Skeletal muscle tissue (tissue), 4 donors: ENCODE results near the gene HOPX. TPM values are rescaled to one million over a fixed set of nuclear protein-coding genes. Genes with fewer than 3 reads are reported as not detected.

Experiments used
- H3K27ac ChIP-seq: one replicate; pipeline ENCODE4 v1.7.0; 2013; ENCODE audit warnings: mild to moderate bottlenecking, low read depth, low read length, inconsistent platforms
- H3K27me3 ChIP-seq, 3 donors: one replicate each; pipeline ENCODE4 v1.7.0; 2013; ENCODE audit warnings: low read length in 3 of 3; ENCODE audit not compliant: control insufficient read depth in 3 of 3, insufficient read depth in 3 of 3
- H3K36me3 ChIP-seq, 3 donors: one replicate each; pipeline ENCODE4 v1.7.0; 2013; ENCODE audit warnings: low read length in 3 of 3; ENCODE audit not compliant: control insufficient read depth in 3 of 3, insufficient read depth in 3 of 3
- H3K4me1 ChIP-seq, 3 donors: one replicate each; pipeline ENCODE4 v1.7.0; 2013; ENCODE audit warnings: low read length in 3 of 3, mild to moderate bottlenecking in 3 of 3; ENCODE audit not compliant: control insufficient read depth in 3 of 3, insufficient read depth in 3 of 3
- H3K4me3 ChIP-seq, 3 donors: one replicate each; pipeline ENCODE4 v1.7.0; 2013; ENCODE audit warnings: low read length in 3 of 3
- H3K9ac ChIP-seq, 3 donors: one replicate each; pipeline ENCODE4 v1.7.0; 2013; ENCODE audit warnings: low read length in 3 of 3, mild to moderate bottlenecking in 3 of 3, moderate library complexity in 2 of 3, low read depth in 1 of 3
- H3K9me3 ChIP-seq, 3 donors: one replicate each; pipeline ENCODE4 v1.7.0; 2013; ENCODE audit warnings: low read length in 3 of 3; ENCODE audit not compliant: control insufficient read depth in 3 of 3
- total RNA-seq: library from RNA; depleted of rRNA; stranded (reverse); fragments of >200 nt; gene quantifications from one replicate; pipeline ENCODE4 v1.2.3, GENCODE V29; 2014
- donor health status: Osteomylitis.

The HOPX gene
- total RNA-seq, 1 donor from 2014 or later = 15.7 TPM

DNA sequence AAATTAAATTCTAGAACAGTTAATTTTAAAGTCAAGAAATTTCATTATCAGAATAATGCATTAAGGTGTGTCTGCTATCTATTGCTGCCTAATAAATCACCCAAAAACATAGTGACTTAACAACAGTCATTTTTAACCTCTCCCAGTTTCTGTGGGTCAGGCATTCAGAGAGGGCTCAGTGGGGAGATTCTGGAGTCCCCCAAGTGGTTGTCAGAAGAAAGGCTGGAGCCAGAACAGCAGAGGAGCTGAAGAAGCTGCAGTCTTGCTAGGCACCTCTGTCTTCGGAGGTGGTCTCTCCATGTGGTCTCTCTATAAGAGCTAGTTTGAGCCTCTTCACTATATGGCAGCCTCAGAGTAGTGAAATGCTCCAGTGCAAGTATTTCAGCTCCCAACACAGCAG, 9.3 kb upstream of the HOPX start:
- Histone ChIP-seq H3K4me1 (no peaks in the 10 kb centered on the region), H3K36me3 (no peaks in the 10 kb centered on the region), H3K4me3 (no peak overlapping the region), H3K9ac (no peak overlapping the region), H3K27ac (no peak overlapping the region), H3K27me3 (peaks cover 0 to 5% (median 2%) of the 10 kb centered on the region in 3 donors), H3K9me3 (no peaks in the 10 kb centered on the region)

DNA sequence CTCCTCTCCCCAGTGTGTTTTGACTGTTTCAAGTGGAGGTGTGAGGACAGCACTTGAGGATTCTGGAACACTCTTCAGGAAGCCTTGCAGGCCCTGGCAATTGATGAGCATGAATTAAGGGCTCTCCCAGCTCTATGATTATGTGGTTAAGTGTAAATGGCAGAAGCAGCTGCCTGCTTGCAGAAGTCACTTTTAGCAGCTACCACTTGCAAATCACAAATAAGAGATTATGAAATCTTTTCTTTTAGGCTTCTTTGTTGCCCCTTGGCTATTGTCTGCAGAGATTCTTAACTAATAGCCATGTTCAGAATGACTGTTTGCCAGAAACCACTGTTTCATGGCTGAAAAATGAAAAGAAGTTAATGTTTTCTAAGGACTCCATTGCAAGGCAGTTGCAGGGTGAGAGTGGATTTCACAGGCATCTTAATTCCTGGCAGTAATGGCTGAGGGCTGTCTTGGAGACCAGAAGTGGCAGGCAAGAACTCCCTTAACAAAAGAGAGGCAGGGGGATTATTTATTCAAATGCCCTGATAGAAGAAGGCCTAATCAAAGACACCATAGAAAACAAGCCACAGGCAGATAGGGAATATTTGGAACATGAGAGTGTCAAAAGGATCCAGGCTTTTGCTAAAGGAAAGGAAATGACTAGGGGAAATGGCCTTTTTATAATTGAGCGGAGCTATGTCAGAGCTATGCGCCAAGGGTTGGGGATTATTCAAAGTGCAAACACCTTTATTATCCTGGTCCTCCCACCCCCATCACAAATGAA, 8.3 kb upstream of the HOPX start:
- H3K4me1 ChIP-seq = no peaks in the 10 kb centered on the region
- no peak overlapping the region for H3K27ac ChIP-seq
- H3K36me3 ChIP-seq = no peaks in the 10 kb centered on the region
- H3K4me3 ChIP-seq = no peak overlapping the region
- H3K27me3 ChIP-seq = peaks cover 0 to 5% (median 2%) of the 10 kb centered on the region in 3 donors
- no peaks in the 10 kb centered on the region for H3K9me3 ChIP-seq
- H3K9ac ChIP-seq = no peak overlapping the region

DNA sequence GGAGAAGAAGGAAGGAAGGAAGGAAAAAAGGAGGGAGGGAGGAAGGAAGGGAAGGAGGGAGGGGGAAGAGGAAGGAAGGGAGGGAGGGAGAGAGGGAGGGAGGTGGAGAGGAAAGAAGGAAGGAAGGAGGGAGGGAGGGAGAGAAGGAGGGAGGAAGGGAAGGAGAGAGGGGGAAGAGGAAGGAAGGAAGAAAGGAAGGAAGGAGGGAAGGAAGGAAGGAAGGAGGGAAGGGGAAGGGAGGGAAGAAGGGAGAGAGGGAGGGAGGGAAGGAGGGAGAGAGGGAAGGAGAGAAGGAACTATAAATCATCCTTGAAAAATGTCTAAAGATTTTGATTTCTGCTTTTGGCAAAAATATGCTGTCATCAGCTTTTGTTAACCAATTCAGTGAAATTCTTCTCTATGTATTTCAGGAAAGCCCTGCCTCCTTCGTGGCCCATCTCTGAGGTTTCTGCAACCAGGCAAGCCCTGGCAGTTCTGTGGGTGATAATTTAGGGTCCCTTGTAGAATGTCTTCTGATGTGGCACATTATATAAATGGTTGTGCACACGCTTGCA, 7.1 kb upstream of the HOPX start:
- no peak overlapping the region for H3K9ac ChIP-seq
- peaks cover 0 to 5% (median 2%) of the 10 kb centered on the region in 3 donors for H3K27me3 ChIP-seq
- no peak overlapping the region for H3K4me3 ChIP-seq
- H3K9me3 ChIP-seq = no peaks in the 10 kb centered on the region
- H3K27ac ChIP-seq = no peak overlapping the region
- no peaks in the 10 kb centered on the region for H3K4me1 ChIP-seq
- no peaks in the 10 kb centered on the region for H3K36me3 ChIP-seq

DNA sequence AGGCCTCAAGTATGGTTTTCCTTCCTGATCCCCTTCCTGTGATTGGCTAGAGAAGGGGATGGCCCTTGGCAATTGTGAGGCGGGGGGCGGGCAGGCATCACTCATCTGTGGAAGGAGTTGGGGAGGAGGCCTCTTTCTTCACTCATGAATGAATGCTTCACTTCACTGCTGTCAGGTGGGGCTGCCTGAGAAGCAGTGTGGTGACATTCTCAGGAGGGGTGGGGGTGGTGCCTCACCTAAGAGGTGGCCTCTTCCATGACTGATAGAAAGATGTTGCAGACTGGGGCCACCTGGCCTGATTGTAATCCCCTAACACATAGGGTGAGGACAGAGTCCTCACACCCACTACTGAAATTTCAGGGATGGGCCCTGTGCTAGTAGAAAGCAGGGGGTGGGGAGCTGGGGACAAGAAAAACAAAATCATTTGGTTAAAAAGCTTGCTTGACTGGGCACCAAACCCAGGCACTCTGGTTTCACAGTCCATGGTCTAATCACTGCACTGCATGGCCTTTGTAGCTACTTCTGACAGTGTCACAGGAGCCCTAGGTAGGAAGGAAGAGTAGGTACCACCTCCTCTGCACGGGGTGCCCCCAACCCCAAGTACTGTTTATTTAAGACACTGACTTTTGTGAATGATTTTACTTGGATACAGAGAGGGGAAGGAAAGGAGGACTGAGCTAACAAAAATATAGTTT, 5.6 kb upstream of the HOPX start:
- Histone ChIP-seq H3K36me3 (no peaks in the 10 kb centered on the region), H3K9ac (no peak overlapping the region), H3K4me1 (peaks cover 0 to 5% (median 0%) of the 10 kb centered on the region in 3 donors), H3K27me3 (peaks cover 2 to 9% (median 4%) of the 10 kb centered on the region in 3 donors), H3K4me3 (no peak overlapping the region), H3K27ac (no peak overlapping the region), H3K9me3 (no peaks in the 10 kb centered on the region)

DNA sequence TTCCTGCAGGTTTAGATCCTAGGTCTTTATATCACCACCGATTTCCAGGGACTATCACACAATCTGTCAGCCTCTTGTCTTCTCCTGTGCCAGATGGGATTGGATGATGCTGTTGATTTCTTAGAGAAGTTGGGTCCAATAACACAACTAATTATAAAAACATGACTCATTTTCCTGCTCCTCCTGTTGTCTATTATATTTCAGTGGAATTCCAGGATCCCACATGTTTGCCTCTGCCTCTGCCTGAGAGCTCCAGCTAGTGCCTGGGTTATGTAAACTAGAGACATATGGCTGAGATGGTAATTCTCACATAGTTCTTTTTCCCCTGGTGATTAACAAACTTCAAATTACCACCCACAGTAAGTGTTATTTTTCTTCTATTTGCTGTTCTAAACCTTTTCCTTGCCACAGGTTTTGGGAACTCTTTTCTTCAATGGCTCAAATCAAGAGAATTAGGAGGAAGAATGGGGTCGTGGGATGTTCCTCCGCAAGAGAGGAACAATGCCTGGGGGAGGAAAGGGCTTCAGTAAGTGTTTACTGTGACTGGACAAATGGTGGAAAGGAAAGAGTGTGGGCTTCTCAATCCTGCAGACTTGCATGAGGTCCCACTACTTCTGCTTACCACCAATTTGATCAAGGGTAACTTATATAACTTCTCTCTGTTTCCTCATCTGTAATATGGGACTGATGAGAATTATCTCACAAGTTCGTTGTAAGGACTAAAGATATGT, 3.4 kb upstream of the HOPX start:
- Histone ChIP-seq H3K9ac (no peak overlapping the region), H3K27ac (no peak overlapping the region), H3K36me3 (no peaks in the 10 kb centered on the region), H3K4me1 (peaks cover 0 to 5% (median 0%) of the 10 kb centered on the region in 3 donors), H3K9me3 (no peaks in the 10 kb centered on the region), H3K4me3 (no peak overlapping the region), H3K27me3 (peaks cover 6 to 8% (median 7%) of the 10 kb centered on the region in 3 donors)

DNA sequence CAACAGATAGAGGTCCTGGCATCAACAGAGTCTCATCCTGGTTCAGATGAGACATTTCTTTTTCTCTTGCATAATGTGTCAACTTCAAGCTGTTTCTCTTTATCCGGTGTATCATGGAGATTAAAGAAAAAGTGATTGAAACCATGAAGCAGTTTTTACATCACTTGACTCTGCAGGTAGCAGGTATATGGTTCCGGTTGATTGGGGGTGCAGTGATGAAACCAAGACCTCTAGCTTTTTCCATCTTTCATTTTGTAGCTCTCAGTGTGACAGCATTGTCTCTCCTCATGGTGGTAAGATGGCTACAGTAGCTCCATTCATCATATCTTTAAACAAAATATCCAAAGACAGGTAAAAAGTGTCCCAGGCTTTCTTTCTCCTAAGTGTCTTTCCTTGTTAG, 2.4 kb upstream of the HOPX start:
- Histone ChIP-seq H3K9me3 (no peaks in the 10 kb centered on the region), H3K4me3 (no peak overlapping the region), H3K9ac (no peak overlapping the region), H3K4me1 (peaks cover 0 to 5% (median 0%) of the 10 kb centered on the region in 3 donors), H3K36me3 (no peaks in the 10 kb centered on the region), H3K27ac (no peak overlapping the region), H3K27me3 (peaks cover 6 to 8% (median 7%) of the 10 kb centered on the region in 3 donors)

DNA sequence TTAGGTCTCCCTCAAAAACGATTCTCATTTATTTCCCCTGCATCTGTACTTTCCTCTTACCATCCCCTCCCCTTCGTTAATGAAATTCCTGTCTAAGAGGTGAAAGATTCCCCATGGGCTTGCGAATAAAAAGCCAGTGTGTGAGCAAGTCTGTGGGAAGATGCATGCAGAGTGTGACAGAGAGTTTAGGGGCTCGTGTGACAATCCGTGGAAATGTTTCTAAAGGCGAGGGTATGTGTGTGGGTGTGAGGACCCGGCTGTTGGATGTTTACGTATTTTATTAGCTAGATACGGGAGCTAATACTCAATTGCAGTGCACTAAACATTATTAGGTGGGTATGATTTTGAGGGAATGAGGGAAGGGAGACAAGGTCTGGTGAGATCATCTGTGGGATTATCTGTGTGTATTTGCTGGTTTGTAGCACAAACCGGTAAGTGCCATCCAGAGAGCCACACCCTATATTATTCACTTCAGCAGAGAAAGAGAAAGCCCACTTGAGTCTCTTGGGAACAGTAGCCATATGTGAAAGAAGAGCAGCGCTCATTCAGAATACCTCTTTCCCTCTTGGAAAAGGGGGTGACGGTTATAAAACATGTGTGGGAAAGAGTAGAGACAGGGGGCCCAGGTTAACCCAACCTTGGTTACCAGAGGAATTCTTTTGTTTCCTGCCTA, 893 bp upstream of the HOPX start:
- Histone ChIP-seq H3K4me3 (no peak overlapping the region), H3K27ac (no peak overlapping the region)

DNA sequence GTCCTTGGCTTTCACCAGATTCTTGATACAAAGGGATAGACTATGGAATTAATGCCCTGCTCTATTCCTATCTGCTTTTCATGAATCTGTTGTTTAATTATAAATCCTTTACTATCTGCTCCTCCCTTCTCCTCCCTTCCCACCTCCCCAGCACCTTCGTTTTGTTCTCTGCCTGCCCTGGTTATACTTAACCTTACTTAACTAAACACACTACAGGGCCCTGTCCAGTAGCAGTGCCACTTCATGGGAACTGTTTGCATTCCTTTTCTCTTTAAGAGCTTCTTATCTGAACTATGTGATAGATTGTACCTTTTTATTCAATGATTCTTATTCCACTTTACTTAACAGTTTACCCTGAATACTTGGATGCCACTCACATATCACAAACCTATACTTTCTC, 830 bp downstream of the HOPX start:
- Histone ChIP-seq H3K9me3 (no peaks in the 10 kb centered on the region), H3K27me3 (peaks cover 5 to 13% (median 6%) of the 10 kb centered on the region in 3 donors), H3K4me3 (no peak overlapping the region), H3K9ac (no peak overlapping the region), H3K36me3 (no peaks in the 10 kb centered on the region), H3K4me1 (peaks cover 0 to 5% (median 0%) of the 10 kb centered on the region in 3 donors), H3K27ac (no peak overlapping the region)

More for the DNA sequence above, 893 bp upstream of the HOPX start:
- peaks cover 6 to 8% (median 7%) of the 10 kb centered on the region in 3 donors for H3K27me3 ChIP-seq
- peaks cover 0 to 5% (median 0%) of the 10 kb centered on the region in 3 donors for H3K4me1 ChIP-seq
- no peaks in the 10 kb centered on the region for H3K36me3 ChIP-seq
- no peaks in the 10 kb centered on the region for H3K9me3 ChIP-seq
- no peak overlapping the region for H3K9ac ChIP-seq

DNA sequence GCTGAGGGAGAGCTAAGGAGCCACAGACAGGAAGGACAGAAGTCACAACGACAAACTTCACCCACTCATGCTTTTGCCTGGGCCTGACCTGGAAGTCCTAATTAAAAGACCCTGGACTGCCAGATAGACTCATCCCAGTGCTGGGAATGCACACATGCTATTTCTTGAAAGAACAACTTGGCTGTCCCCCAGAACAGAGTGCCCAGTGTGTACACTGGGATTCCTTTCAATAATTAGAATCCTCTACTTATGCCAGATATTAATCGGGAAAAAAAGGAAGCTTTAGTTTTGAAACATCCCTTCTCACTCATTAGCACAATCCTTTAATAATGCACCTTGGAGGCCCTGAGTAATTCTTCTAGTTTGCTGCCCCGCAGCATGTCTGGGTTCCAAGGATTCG, 3.4 kb downstream of the HOPX start:
- peaks cover 0 to 5% (median 0%) of the 10 kb centered on the region in 3 donors for H3K4me1 ChIP-seq
- H3K4me3 ChIP-seq = no peak overlapping the region
- H3K9me3 ChIP-seq = no peaks in the 10 kb centered on the region
- no peak overlapping the region for H3K9ac ChIP-seq
- no peak overlapping the region for H3K27ac ChIP-seq
- H3K27me3 ChIP-seq = peaks cover 5 to 13% (median 6%) of the 10 kb centered on the region in 3 donors
- H3K36me3 ChIP-seq = no peaks in the 10 kb centered on the region
